ENCODE results near the gene PRR5L. TPM values are rescaled to one million over a fixed set of nuclear protein-coding genes. Genes with fewer than 3 reads are reported as not detected.

Gene PRR5L
- total and polyA plus RNA-seq, 9 of the 15 experiments (the other 6 are each of a cell fraction or from before 2014, with no cell fraction given) = 0.11 to 0.60 (median 0.36) TPM; not detected in 2

DNA sequence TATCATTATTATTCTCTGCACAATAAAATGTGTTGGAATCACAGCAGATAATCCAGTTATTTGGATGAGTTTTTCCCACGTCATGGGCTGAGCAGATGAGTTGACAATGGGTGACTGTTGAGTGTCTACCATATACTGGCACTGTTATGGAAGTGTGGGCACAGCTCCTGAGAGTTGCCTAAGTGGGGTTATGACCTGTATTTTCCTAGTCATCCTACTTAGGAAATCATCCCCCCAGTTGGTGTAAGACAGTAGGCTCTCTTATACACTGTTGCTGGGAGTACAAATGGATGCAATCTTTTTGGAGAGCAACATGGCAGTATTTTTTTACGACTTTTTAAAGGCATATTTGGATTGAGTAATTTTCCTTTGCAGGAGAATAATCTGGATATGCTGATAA, 147.6 kb downstream of the PRR5L start (continued):
- TF ChIP-seq, protein P1, sequence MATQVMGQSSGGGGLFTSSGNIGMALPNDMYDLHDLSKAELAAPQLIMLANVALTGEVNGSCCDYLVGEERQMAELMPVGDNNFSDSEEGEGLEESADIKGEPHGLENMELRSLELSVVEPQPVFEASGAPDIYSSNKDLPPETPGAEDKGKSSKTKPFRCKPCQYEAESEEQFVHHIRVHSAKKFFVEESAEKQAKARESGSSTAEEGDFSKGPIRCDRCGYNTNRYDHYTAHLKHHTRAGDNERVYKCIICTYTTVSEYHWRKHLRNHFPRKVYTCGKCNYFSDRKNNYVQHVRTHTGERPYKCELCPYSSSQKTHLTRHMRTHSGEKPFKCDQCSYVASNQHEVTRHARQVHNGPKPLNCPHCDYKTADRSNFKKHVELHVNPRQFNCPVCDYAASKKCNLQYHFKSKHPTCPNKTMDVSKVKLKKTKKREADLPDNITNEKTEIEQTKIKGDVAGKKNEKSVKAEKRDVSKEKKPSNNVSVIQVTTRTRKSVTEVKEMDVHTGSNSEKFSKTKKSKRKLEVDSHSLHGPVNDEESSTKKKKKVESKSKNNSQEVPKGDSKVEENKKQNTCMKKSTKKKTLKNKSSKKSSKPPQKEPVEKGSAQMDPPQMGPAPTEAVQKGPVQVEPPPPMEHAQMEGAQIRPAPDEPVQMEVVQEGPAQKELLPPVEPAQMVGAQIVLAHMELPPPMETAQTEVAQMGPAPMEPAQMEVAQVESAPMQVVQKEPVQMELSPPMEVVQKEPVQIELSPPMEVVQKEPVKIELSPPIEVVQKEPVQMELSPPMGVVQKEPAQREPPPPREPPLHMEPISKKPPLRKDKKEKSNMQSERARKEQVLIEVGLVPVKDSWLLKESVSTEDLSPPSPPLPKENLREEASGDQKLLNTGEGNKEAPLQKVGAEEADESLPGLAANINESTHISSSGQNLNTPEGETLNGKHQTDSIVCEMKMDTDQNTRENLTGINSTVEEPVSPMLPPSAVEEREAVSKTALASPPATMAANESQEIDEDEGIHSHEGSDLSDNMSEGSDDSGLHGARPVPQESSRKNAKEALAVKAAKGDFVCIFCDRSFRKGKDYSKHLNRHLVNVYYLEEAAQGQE (IDR thresholded peaks at IDR 0.05; ENCODE audit: borderline replicate concordance) = no peak
- TF ChIP-seq, protein P1 (CRISPR knock-in tag; IDR thresholded peaks at IDR 0.05; ENCODE audit: low read depth) = no peak
- TF ChIP-seq CBFB (CRISPR knock-in tag; IDR thresholded peaks at IDR 0.05) (no peak), ZNF717 (CRISPR knock-in tag; IDR thresholded peaks at IDR 0.05) (no peak), EP300 (IDR thresholded peaks at IDR 0.05; ENCODE audit: low read length) (no peak), ZNF445 (CRISPR knock-in tag; IDR thresholded peaks at IDR 0.05; ENCODE audit: low read depth) (no peak), HNRNPK (IDR thresholded peaks at IDR 0.05; ENCODE audit: low read depth, low read length, poor library complexity, severe bottlenecking) (no peak), TCFL5 (CRISPR knock-in tag; conservative IDR thresholded peaks at IDR 0.05) (no peak), PTBP1 (IDR thresholded peaks at IDR 0.05; ENCODE audit: low read depth, low read length) (no peak), SUPT5H (IDR thresholded peaks at IDR 0.05) (no peak), SMAD4 (CRISPR knock-in tag; conservative IDR thresholded peaks at IDR 0.05) (no peak), HOXB6 (CRISPR knock-in tag; IDR thresholded peaks at IDR 0.05; ENCODE audit: borderline replicate concordance) (no peak)
- TF ChIP-seq, protein P2, sequence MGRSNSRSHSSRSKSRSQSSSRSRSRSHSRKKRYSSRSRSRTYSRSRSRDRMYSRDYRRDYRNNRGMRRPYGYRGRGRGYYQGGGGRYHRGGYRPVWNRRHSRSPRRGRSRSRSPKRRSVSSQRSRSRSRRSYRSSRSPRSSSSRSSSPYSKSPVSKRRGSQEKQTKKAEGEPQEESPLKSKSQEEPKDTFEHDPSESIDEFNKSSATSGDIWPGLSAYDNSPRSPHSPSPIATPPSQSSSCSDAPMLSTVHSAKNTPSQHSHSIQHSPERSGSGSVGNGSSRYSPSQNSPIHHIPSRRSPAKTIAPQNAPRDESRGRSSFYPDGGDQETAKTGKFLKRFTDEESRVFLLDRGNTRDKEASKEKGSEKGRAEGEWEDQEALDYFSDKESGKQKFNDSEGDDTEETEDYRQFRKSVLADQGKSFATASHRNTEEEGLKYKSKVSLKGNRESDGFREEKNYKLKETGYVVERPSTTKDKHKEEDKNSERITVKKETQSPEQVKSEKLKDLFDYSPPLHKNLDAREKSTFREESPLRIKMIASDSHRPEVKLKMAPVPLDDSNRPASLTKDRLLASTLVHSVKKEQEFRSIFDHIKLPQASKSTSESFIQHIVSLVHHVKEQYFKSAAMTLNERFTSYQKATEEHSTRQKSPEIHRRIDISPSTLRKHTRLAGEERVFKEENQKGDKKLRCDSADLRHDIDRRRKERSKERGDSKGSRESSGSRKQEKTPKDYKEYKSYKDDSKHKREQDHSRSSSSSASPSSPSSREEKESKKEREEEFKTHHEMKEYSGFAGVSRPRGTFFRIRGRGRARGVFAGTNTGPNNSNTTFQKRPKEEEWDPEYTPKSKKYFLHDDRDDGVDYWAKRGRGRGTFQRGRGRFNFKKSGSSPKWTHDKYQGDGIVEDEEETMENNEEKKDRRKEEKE (IDR thresholded peaks at IDR 0.05; ENCODE audit: borderline replicate concordance in 1 of 2, control insufficient read depth in 1 of 2, low read depth in 2 of 2, low read length in 1 of 2) = no peak

Measured in K562 (cell line).